HG02884 (cell line): ENCODE results near the gene RBM12.
A peak's percentile ranks its signal among the peaks of the same experiment; 100 is the strongest.

Experiments used
- ATAC-seq: cut with Tn5 transposase; IDR thresholded peaks from one replicate; pipeline ENCODE4 v1.9.1; 2021; ENCODE audit warnings: mild to moderate bottlenecking, moderate library complexity; ENCODE audit not compliant: unreplicated experiment

Gene RBM12

DNA sequence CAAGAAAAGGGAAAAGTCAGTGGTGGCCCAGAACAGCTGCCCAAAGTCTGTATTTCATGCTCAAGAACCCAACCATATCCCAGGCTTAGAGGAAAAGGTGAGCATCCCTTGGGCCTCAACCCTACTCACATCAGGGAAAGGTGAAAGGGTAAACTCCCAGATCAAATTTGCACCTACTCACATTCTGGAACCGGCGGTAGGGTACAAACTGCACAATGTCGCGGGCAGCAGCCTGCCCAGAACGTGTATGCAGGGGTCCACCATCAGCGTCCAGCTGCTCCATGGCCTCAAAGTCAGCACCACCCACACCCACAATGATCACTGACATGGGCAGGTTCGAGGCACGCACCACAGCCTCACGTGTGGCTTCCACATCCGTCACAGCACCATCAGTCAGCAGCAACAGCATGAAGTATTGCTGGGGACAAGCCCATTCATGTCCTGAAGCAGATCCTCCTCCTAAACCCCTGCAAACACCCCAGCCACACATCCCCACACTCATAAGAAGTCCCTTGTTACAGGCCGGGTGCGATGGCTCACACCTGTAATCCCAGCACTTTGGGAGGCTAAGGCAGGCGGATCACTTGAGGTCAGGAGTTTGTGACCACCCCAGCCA lies 38.2 kb downstream of the RBM12 start:
- ATAC-seq, result no peak

DNA sequence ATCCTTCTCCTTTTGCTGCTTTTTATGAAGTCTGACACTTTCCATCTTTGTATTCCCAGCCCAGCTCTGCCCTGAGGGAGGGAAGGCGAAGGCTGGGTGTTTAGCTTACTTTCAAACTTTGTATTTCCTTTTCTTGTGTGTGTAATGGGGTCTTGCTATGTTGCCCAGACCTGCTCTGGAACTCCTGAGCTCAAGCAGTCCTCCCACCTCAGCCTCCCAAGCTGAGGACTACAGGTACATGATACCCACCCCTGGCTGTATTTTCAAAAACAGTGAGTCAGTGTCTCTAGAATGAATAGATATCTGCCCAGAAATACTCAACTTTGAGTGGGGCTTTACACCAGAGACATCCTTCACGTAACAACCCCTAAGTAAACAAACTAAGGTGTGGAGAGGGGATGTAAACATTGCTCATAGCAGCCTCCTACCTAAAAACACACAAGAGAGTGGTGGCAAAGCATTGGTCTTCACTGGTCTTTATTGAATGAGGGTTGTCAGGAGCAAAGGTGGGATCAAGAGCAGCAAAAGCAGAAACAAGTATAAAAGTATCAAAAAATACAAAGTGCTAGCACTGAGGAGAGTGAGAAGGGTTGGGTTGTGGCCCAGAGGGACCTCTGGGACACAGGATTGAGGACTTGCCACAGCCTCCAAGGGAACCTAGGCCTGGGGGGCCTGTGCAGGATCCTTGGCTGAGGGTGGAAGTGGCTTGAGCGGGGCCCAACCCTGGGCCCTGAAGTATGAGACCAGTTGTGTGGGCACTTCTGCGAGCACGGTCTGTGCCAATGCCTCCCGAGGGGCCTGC lies 38.9 kb downstream of the RBM12 start:
- no peak for ATAC-seq

DNA sequence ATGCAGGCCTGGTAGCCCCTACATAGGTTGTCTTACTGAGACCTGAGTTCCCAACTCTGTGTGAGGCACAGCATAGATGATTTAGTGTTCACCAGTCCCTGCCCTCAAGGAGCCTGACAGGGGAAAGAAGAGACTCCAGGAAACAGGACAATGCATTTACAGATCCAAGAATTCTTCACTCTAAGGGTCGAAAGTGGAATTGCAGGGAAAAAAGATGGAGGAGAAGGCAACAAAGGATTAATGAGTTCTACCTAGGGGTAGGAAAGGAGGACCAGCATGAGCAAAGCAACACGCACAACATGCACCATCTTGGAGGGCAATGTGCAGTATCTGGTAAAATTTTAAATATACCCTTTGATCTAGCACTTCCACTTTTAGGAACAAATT lies 43.1 kb downstream of the RBM12 start:
- ATAC-seq, result no peak

DNA sequence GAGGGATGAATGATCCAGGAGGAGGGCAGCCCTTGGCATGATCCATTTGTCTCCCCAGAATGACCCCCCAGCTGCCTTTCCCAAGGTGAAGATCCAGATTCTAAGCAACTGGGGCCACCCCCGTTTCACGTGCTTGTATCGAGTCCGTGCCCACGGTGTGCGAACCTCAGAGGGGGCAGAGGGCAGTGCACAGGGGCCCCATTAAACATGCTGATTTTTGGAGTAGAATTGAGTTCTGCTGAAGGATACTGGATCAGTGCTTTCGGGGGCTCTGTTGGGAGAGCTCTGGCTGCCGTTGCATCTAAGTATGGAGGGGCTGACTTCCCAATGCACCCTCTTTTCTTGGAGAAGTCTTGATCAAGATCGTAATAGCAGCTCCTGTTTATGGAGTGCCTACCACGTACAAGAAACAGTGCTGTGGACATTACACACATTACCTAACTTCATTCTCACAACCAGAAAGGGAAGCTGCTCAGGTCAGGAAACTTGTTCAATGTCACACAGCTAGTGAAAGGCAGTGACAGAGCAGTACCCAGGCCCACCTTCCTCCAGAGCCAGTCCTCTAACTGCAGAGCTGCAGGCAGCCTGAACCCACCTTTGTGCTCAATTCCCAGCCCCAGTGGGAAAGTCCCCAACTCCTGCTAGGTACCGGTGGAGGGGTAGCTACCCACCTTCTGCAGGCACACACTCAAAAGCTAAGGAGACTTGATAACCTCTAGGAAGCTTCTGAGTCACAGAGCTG lies 43.7 kb downstream of the RBM12 start:
- no peak for ATAC-seq

DNA sequence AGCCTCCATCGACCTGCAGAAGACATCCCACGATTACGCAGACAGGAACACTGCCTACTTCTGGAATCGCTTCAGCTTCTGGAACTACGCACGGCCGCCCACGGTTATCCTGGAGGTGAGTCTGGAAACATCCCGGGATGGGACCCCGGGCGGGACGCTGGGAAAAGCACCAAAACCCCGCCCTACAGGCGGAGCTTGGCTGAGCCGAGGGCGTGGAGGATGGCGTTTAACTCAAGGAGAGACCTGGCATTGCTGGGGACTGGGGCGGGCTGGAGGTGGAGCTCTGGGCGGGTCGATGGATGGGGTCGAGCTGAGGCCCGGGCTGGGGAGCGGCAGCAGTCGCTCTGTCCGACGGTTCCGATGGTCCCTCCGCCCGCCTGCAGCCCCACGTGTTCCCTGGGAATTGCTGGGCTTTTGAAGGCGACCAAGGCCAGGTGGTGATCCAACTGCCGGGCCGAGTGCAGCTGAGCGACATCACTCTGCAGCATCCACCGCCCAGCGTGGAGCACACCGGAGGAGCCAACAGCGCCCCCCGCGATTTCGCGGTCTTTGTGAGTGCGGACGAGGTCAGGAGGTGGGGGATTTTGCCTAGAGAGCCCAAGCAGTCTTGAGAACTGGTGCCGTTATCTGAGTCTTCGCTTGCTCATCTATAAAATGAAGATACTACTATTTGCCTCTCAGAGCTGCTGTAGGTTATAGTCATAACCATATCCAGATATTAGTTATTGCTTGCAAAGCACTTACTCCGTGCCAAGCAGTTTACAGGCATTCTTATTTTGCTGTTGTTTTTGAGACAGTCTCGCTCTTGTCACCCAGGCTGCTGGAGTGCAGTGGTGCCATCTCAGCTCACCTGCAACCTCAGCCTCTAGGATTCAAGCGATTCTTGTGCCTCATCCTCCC lies 45.3 kb downstream of the RBM12 start:
- ATAC-seq, result peak; percentile 34

DNA sequence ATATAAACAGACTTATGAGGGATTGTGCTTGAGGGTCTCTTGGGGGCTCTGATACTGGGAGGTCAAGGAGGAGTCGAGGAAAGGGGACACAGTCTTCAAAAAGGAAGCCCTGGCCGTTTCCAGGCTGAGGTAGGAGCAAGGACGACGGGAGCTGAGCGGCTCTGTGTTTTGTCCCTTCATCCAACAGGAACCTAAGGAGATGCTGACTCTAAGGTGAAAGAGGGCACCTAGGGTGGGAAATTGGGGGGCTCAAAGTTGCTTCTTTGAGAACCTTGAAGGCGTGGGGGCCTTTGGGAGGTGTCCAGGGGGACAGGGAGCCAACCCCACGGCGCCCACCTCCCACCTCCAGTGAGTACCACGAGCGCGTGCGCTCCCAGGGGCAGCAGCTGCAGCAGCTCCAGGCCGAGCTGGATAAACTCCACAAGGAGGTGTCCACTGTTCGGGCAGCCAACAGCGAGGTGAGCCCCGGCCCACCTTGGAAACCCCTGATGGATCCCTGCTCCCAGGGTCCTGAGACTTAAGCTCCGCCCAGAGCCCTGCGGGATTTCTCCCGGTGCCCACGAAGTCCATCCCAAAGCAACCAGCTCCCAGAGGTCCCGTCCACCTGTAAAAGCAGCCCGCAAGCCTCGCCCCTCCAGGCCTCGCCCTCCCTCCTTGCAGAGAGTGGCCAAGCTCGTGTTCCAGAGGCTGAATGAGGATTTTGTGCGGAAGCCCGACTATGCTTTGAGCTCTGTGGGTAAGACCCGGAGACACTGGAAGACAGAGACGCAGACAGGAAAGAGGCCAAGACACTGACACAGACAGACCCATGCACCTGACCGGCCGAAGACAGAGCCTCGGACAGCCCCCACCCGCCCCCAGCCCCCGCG lies 46.2 kb downstream of the RBM12 start:
- no peak for ATAC-seq

DNA sequence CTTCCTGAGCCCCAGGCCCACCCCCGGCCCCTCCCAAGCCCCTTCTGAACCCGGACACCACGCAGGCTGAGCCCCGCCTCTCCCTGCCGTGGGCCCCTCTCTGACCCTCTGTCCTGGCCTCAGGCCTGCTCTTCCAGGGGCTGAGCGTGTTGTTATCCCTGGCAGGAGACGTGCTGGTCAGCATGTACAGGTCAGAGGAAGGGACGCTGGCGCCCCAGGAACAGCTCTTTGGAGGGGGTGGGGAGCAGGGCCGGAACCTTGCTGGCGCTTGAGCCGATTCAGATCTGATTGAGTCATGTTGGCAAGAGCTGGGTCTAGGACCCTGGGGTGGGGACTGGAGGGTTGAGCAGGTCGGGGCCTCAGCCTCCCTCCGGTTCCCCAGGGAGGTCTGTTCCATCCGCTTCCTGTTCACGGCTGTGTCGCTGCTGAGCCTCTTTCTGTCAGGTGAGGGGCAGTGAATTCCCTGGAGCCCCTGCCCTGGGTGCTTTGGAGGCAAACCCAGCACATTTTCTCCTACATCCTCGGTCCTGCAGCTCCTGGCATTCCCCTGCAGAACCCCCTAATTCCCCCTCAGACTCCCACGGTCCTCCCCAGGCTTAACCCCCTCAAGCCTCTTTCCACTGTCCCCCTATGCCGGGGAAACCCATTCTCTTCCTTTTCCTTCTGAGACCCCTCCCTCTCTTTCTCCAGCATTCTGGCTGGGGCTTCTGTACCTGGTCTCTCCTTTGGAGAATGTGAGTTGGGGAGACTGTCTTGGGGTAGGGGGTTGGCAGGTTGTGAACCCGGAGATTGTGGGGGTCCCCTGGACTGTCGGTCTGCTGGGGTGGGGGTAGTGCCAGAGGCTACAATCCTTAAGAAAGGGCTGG lies 47.1 kb downstream of the RBM12 start:
- ATAC-seq, result no peak

DNA sequence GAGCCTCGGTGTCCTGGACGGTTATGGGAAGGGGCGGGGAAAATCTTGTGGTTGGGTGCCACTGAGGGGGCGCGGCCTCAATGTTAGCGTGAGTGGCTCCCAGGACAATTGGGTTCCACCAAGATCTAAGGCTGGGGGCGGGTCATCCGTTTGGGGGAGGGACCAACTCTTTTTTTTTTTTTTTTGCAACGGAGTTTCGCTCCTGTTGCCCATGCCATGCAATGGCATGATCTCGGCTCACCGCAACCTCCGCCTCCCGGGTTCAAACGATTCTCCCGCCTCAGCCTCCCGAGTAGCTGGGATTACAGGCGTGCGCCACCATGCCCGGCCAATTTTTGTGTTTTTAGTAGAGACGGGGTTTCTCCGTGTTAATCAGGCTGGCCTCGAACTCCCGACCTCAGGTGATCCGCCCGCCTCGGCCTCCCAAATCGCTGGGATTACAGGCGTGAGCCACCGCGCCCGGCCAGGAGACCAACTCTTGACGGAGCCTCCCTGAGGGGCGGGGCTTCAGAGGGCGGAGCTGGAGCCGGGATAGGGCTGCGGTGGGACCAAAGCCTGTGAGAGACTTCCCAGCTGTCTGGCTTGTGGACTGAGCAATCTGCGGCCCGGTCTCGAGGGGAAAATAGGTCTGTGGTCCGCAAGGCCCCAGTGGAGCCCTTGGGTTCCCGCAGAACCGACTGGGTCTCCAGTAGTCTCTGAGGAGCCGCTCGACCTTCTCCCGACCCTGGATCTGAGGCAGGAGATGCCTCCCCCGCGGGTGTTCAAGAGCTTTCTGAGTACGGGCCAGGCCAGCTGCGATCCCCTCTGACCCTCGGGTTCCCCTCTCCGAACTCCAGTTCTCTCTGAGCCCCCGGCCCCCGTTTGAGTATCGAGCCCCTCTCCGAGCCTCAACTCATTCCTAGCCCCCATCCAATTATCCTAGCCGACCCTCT lies 48.0 kb downstream of the RBM12 start:
- peak; percentile 69 for ATAC-seq

DNA sequence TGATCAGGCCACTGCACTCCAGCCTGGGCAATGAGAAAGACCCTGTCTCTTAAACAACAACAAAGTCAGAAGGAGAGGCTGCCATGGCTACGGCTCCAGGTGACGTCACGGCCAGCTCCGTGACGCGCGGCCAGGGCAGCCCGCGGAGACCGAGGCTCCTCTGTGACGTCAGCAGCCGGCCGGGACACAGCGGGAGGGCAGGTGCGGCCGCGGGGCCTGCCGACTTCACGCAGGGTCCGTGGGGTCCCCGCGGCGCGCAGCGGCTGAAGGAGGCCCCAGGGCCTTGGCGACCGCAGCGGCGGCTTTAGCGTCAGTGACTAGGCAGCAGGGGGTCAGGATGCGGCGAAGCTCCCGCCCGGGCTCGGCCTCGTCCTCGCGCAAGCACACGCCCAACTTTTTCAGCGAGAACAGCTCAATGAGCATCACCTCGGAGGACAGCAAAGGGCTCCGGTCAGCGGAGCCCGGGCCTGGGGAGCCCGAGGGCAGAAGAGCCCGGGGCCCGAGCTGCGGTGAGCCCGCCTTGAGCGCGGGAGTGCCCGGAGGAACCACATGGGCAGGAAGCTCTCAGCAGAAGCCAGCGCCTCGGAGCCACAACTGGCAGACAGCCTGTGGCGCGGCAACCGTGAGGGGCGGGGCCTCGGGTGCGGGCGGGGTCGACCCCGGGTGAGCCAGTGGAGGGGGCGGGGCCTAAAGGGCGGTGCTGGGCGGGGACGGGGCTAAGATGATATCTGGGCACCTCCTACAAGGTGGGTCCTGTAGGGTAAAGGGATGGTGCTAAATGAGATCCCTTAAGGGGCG lies 48.8 kb downstream of the RBM12 start, which contains the start of gene SPAG4:
SPAG4 (plus strand) TSS at position 163 of the 798 bp plus-strand sequence; CDS start at position 338, 175 bp downstream.
- peak; percentile 8 for ATAC-seq

DNA sequence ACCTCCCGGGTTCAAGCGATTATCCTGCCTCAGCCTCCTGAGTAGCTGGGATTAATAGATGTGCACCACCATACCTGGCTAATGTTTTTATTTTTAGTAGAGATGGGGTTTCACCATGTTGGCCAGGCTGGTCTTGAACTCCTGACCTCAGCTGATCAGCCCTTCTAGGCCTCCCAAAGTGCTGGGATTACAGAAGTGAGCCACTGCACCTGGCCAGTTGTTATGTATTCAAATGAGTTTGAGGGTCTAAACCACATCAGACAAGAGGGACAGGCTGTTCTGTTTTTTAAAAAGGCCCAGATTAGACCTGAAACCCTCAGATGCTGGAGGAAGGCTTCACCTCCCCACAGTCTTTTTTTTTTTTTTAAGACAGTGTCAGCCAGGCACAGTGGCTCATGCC lies 53.2 kb downstream of the RBM12 start:
- ATAC-seq, result no peak

DNA sequence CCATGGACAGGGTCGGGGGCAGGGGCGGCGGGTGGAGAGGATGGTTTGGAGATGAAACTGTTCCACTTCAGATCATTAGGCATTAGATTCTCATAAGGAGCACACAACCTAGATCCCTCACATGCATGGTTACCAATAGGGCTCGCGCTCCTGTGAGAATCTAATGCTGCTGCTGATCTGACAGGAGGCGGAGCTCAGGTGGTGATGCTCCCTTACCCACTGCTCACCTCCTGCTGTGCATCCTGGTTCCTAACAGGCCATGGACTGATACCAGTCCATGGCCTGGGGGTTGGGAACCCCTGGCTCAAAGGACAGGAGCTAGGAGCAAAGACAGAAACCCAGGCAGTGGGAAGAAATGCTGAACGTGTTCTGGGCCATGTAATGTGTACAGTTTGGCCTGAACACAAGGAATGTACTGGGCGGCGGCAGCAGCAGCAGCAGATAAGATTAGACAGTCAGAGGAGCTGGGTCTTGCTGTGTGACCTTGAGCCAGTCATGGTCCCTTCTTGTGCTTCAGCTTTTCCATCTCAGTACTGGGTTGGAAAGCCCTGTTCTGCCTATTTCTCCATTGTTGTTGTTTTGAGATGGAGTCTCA lies 53.8 kb downstream of the RBM12 start:
- no peak for ATAC-seq

DNA sequence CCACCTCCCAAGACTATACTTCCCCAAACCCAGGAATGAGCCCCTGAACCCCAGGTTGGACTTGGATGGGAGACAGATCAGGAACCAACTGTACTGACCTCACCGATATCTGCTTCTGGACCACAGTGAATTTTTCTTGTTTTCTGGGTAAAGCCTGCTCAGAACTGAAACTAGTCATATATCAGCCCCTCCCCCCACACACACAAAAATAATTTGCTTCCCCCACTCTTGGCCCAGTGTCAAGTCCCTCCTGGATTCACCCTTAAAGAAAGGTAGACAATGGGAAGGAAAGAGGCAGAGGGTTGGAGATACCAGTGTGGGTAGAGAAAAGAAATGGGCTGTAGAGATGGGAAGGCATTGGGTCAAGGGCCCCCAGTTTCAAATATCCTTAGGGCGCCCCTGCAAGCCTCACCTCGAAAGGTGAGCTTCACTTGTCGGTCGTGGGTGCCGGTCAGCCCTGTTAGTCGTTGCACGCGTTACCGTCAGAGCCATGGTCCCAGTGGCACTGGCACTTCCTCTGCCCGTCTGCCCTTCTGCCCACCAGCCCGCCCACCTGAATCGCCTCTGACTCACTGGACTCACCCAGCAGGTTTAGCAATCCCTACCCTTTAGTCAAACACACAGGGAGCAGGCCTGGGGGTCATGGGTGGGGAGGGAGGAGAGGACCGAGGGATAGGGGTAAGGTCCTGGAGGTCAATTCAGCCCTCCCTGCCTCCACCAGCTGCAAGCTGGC lies 57.5 kb downstream of the RBM12 start:
- no peak for ATAC-seq

DNA sequence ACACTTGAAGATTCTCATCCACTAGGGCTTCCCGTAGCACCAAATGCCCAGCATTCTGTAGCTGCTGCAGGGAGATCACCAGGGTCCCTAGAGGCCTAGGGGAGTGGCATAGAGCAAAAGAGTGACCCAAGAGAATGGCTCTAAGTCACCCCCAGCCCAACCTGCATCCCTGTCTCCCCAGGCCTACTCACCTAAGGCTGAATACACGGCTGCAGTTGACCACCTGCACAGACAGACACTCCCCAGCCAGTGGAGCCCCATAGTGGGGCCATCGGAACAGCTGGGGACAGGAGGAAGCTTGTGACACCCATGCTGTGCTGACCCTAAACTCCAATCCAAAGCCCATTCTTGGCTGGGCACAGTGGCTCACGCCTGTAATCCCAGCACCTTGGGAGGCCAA lies 58.6 kb downstream of the RBM12 start:
- ATAC-seq, result no peak

DNA sequence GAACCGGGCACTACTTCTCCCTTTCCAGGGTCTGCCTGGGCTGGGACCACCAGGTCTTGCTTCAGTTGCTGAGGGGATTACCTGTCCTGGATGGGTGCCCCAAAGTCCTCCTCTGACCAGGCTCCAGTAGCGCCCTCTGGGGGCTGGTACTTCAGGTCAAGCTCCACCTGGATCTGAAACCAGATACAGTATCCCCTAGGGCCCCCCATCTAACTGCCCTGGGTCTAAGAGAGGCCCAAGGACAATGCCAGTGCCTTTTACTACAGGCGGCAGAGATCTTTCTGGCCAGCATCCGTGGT lies 60.3 kb downstream of the RBM12 start:
- ATAC-seq, result no peak

DNA sequence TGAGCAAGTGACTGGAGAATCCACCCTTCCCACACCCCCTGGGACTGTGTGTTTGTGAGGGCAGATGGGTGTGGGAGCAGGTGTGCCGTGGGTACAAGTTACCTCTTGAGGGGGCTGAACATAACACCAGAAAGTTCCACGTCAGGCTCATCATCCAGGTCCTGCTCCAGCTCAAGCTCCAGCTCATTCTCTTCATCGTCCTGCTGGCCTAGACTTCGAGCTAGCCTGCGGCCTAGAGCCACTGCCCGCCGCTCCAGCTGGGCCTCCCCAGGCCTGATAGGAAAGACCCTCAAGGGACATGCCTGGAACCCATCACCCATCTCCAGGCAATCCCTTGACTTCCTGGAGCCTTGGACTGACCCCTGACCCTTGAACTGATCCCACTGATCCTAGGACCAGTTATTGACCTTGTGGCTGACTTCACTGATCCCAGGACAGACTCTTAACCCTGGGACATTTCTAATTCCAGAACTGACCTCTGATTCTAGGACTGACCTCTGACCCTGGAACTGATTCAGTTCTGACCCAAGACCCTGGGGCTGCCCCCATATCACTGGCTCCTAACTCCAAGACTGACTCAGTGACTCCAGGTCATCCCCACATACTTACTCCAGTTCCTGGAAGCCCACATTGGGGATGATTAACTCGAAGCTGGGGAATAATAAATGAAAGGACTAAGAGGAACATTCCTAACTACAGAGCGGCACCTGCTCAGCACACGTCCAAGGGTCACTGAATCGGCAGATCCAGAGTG lies 60.8 kb downstream of the RBM12 start:
- no peak for ATAC-seq
